SK-N-SH (cell line): ENCODE data around the gene QKI. TPM values are rescaled to one million over a fixed set of nuclear protein-coding genes. Genes with fewer than 3 reads are reported as not detected.

Experiments
- CTCF ChIA-PET: fragments of 300-600, 350-600 bp; formaldehyde crosslinking; extraction: SDS; loops from one replicate; lab custom pipeline; 2021; lab: Yijun Ruan, JAX
- POLR2A ChIA-PET: fragments of 350-600 bp; sonication (Branson Sonifier 250); formaldehyde crosslinking; extraction: SDS; loops from one replicate; lab custom pipeline; 2020; ENCODE audit warnings: antibody characterized with exemption, inconsistent platforms; lab: Yijun Ruan, JAX
- DNase-seq: peaks from one replicate; pipeline ENCODE4 v3.0.0; 2012
- H2AFZ ChIP-seq: fragments of 200-600 bp; sonication (generic); 2 replicates; pipeline ENCODE4 v1.8.1; 2016; ENCODE audit warnings: antibody characterized with exemption, mild to moderate bottlenecking, low read depth
- H3F3A ChIP-seq: fragments of 200-600 bp; sonication (generic); replicated peaks from 2 replicates; pipeline ENCODE3; 2016; ENCODE audit warnings: antibody characterized with exemption, mild to moderate bottlenecking; ENCODE audit not compliant: insufficient read depth
- H3K27ac ChIP-seq, 2 experiments: fragments of 200-500 bp in 1 of 2; fragments of 200-600 bp in 1 of 2; sonication (Bioruptor generic) in 1 of 2; sonication (generic), shearing (Covaris generic) in 1 of 2; 2 replicates each; pipeline versions ENCODE4 v1.5.1 to v1.6.1; 2014 to 2016; ENCODE audit warnings: low read depth in 2 of 2, inconsistent platforms in 1 of 2, low read length in 1 of 2, mild to moderate bottlenecking in 1 of 2, mixed read lengths in 1 of 2
- H3K27me3 ChIP-seq: fragments of 200-600 bp; sonication (generic), shearing (Covaris generic); 2 replicates; pipeline ENCODE4 v1.6.1; 2016; ENCODE audit warnings: mixed run types; ENCODE audit not compliant: insufficient read depth
- H3K36me3 ChIP-seq, 2 experiments: fragments of 200-500 bp in 1 of 2; fragments of 200-600 bp in 1 of 2; sonication (Bioruptor generic) in 1 of 2; sonication (generic) in 1 of 2; replicated peaks in 1 of 2; 2 replicates each; pipeline versions ENCODE3 to v1.5.1; 2014 to 2016; ENCODE audit warnings: low read length in 1 of 2, mild to moderate bottlenecking in 1 of 2; ENCODE audit not compliant: insufficient read depth in 2 of 2, control insufficient read depth in 1 of 2
- H3K4me1 ChIP-seq, 2 experiments: fragments of 200-500 bp in 1 of 2; fragments of 200-600 bp in 1 of 2; sonication (Bioruptor generic) in 1 of 2; sonication (generic), shearing (Covaris generic) in 1 of 2; 2 replicates each; pipeline versions ENCODE4 v1.5.1 to v1.6.1; 2014 to 2016; ENCODE audit warnings: low read depth in 1 of 2, low read length in 1 of 2, mixed run types in 1 of 2; ENCODE audit not compliant: insufficient read depth in 2 of 2, control insufficient read depth in 1 of 2
- H3K4me2 ChIP-seq: fragments of 200-600 bp; sonication (generic), shearing (Covaris generic); 2 replicates; pipeline ENCODE4 v1.6.1; 2017; ENCODE audit warnings: mixed run types
- H3K4me3 ChIP-seq, 2 experiments: fragments of 200-500 bp in 1 of 2; fragments of 200-600 bp in 1 of 2; sonication (Bioruptor generic) in 1 of 2; sonication (generic), shearing (Covaris generic) in 1 of 2; 2 replicates each; pipeline versions ENCODE4 v1.5.1 to v1.8.1; 2014 to 2016; ENCODE audit warnings: low read depth in 2 of 2, inconsistent platforms in 1 of 2, low read length in 1 of 2, mild to moderate bottlenecking in 1 of 2, mixed read lengths in 1 of 2, moderate library complexity in 1 of 2
- H3K79me2 ChIP-seq: fragments of 200-600 bp; sonication (generic); 2 replicates; pipeline ENCODE4 v1.8.1; 2017; ENCODE audit warnings: mild to moderate bottlenecking; ENCODE audit not compliant: insufficient read depth
- H3K9ac ChIP-seq: fragments of 200-600 bp; sonication (generic); 2 replicates; pipeline ENCODE4 v1.6.1; 2017; ENCODE audit warnings: mixed run types
- H3K9me2 ChIP-seq: fragments of 200-600 bp; sonication (generic); 2 replicates; pipeline ENCODE4 v1.6.1; 2017; ENCODE audit warnings: mixed run types
- H3K9me3 ChIP-seq: fragments of 200-600 bp; sonication (generic); 2 replicates; pipeline ENCODE4 v1.6.1; 2017; ENCODE audit warnings: mixed run types, mild to moderate bottlenecking, moderate library complexity
- H4K20me1 ChIP-seq: fragments of 200-600 bp; sonication (generic); 2 replicates; pipeline ENCODE4 v1.6.1; 2017; ENCODE audit warnings: mild to moderate bottlenecking, mixed run types; ENCODE audit not compliant: insufficient read depth
- CHD2 ChIP-seq: fragments of 150-350 bp; IDR thresholded peaks from 2 replicates; pipeline ENCODE4 v1.6.1; 2018; ENCODE audit warnings: low read length; ENCODE audit not compliant: partially characterized antibody
- ELF1 ChIP-seq: IDR thresholded peaks from 2 replicates; pipeline ENCODE4 v1.4.0; 2012
- EZH2phosphoT487 ChIP-seq: fragments of 200-600 bp; sonication (generic); IDR thresholded peaks from 2 replicates; pipeline ENCODE4 v1.6.1; 2017; ENCODE audit warnings: low read depth, mixed run types, mild to moderate bottlenecking, antibody characterized with exemption, moderate library complexity, borderline replicate concordance
- FOSL2 ChIP-seq: IDR thresholded peaks from 2 replicates; pipeline ENCODE4 v1.4.0; 2012; ENCODE audit warnings: low read depth, mild to moderate bottlenecking, moderate library complexity, borderline replicate concordance
- GABPA ChIP-seq: IDR thresholded peaks from 2 replicates; pipeline ENCODE4 v1.4.0; 2012; ENCODE audit warnings: low read depth, mild to moderate bottlenecking
- JUND ChIP-seq: IDR thresholded peaks from 2 replicates; pipeline ENCODE4 v1.4.0; 2012
- MEF2A ChIP-seq: IDR thresholded peaks from 2 replicates; pipeline ENCODE4 v1.4.0; 2012; ENCODE audit warnings: low read depth, borderline replicate concordance
- RAD21 ChIP-seq: IDR thresholded peaks from 2 replicates; pipeline ENCODE4 v1.6.1; 2012; ENCODE audit warnings: mild to moderate bottlenecking, low read length
- RCOR1 ChIP-seq: fragments of 150-350 bp; IDR thresholded peaks from 2 replicates; pipeline ENCODE4 v1.6.1; 2017; ENCODE audit warnings: antibody characterized with exemption, low read length
- TCF12 ChIP-seq: IDR thresholded peaks from 2 replicates; pipeline ENCODE4 v1.4.0; 2012
- USF2 ChIP-seq: fragments of 150-350 bp; IDR thresholded peaks from 2 replicates; pipeline ENCODE4 v1.6.1; 2017; ENCODE audit warnings: antibody characterized with exemption, low read length, low read depth, borderline replicate concordance
- ZBTB33 ChIP-seq: IDR thresholded peaks from 2 replicates; pipeline ENCODE4 v1.4.0; 2012; ENCODE audit warnings: low read depth, borderline replicate concordance
- WGBS: methylation state at CpG from one replicate; pipeline ENCODE4 v1.1.6; 2017; ENCODE audit warnings: low lambda C conversion rate; 5-methylcytosine and 5-hydroxymethylcytosine counted together
- polyA plus RNA-seq, 3 experiments: library from polyadenylated mRNA; depleted of rRNA; stranded (reverse); fragments of >200 nt; gene quantifications; 2 replicates each; pipeline ENCODE4 v1.2.3, GENCODE V29; 2012

Gene QKI
- polyA plus RNA-seq, 1 of the 3 experiments (the other 2 are of a cell fraction) = 51.1 TPM

GRCh38 chr6:163463180-163463579 is 48.7 kb downstream of the QKI start:
- Histone ChIP-seq H3F3A (peaks cover 7% of the 10 kb centered on the region), H2AFZ (no peak overlapping the region), H3K27me3 (no peaks in the 10 kb centered on the region), H3K4me1 (peaks cover 0 to 3% of the 10 kb centered on the region in 2 experiments; a peak in 2 of 4 replicates), H3K9ac (no peak overlapping the region), H3K27ac (no peak overlapping the region), H3K9me2 (no peaks in the 10 kb centered on the region), H3K79me2 (peaks cover 100% of the 10 kb centered on the region), H4K20me1 (peaks cover 35% of the 10 kb centered on the region), H3K4me2 (no peak overlapping the region), H3K4me3 (no peak overlapping the region), H3K9me3 (no peaks in the 10 kb centered on the region), H3K36me3 (peaks cover 3 to 31% of the 10 kb centered on the region in 2 experiments)
- WGBS = 99% methylated on average over 5 of the region's 5 CpGs
- POLR2A ChIA-PET = no interaction called here
- TF ChIP-seq USF2 (no peak), EZH2phosphoT487 (no peak), ELF1 (no peak), RAD21 (no peak), RCOR1 (no peak), FOSL2 (no peak), CHD2 (no peak)
- DNase-seq = no peak
- CTCF ChIA-PET = no interaction called here

GRCh38 chr6:163463795-163464194 is 49.3 kb downstream of the QKI start:
- ChIA-PET POLR2A (no interaction called here), CTCF (no interaction called here)
- no peak overlapping the region for H3K4me2 ChIP-seq
- TF ChIP-seq TCF12 (no peak), ZBTB33 (no peak), GABPA (no peak), JUND (no peak), MEF2A (no peak)
- no peak overlapping the region for H3K27ac ChIP-seq
- no peaks in the 10 kb centered on the region for H3K27me3 ChIP-seq
- H3F3A ChIP-seq = peaks cover 3% of the 10 kb centered on the region
- peaks cover 100% of the 10 kb centered on the region for H3K79me2 ChIP-seq
- DNase-seq = no peak
- peaks cover 29% of the 10 kb centered on the region for H4K20me1 ChIP-seq
- H3K4me1 ChIP-seq = no peaks in the 10 kb centered on the region; a peak in 2 of 4 replicates
- WGBS = 97% methylated on average over 1 of the region's 1 CpG
- no peak overlapping the region for H3K9ac ChIP-seq
- H3K4me3 ChIP-seq = no peak overlapping the region
- H2AFZ ChIP-seq = no peak overlapping the region
- peaks cover 3 to 31% of the 10 kb centered on the region in 2 experiments for H3K36me3 ChIP-seq
- no peaks in the 10 kb centered on the region for H3K9me2 ChIP-seq
- no peaks in the 10 kb centered on the region for H3K9me3 ChIP-seq
